ENCODE data around the gene HCN2. TPM values are rescaled to one million over a fixed set of nuclear protein-coding genes. Genes with fewer than 3 reads are reported as not detected.

The HCN2 gene
- total and polyA plus RNA-seq, 9 of the 15 experiments (the other 6 are each of a cell fraction or from before 2014, with no cell fraction given), result 0.29 to 4.2 (median 0.82) TPM; not detected in 2

GRCh38 chr19:662962-663681, 73.4 kb downstream of the HCN2 start, which contains the start of gene RNF126 (continued):
- TF ChIP-seq TCF15 (CRISPR knock-in tag; IDR thresholded peaks at IDR 0.05) (no peak), ARID4B (CRISPR knock-in tag; IDR thresholded peaks at IDR 0.05) (no peak; the same call in 1 of the 2 replicates), ZBTB11 (CRISPR knock-in tag; IDR thresholded peaks at IDR 0.05) (0 out of 6 replicates have a peak, but pooled peaks of 1 of the 3 experiments have one; percentile 37), FOXM1 (IDR thresholded peaks at IDR 0.05; ENCODE audit: low read depth) (no peak), FOXM1 (CRISPR knock-in tag; IDR thresholded peaks at IDR 0.05; ENCODE audit: low read depth) (no peak), ZNF12 (CRISPR knock-in tag; IDR thresholded peaks at IDR 0.05) (no peak), SAFB2 (IDR thresholded peaks at IDR 0.05; ENCODE audit: borderline replicate concordance, low read depth, low read length, severe bottlenecking) (no peak), ZNF140 (CRISPR knock-in tag; IDR thresholded peaks at IDR 0.05) (no peak)
- TF ChIP-seq, protein P1, sequence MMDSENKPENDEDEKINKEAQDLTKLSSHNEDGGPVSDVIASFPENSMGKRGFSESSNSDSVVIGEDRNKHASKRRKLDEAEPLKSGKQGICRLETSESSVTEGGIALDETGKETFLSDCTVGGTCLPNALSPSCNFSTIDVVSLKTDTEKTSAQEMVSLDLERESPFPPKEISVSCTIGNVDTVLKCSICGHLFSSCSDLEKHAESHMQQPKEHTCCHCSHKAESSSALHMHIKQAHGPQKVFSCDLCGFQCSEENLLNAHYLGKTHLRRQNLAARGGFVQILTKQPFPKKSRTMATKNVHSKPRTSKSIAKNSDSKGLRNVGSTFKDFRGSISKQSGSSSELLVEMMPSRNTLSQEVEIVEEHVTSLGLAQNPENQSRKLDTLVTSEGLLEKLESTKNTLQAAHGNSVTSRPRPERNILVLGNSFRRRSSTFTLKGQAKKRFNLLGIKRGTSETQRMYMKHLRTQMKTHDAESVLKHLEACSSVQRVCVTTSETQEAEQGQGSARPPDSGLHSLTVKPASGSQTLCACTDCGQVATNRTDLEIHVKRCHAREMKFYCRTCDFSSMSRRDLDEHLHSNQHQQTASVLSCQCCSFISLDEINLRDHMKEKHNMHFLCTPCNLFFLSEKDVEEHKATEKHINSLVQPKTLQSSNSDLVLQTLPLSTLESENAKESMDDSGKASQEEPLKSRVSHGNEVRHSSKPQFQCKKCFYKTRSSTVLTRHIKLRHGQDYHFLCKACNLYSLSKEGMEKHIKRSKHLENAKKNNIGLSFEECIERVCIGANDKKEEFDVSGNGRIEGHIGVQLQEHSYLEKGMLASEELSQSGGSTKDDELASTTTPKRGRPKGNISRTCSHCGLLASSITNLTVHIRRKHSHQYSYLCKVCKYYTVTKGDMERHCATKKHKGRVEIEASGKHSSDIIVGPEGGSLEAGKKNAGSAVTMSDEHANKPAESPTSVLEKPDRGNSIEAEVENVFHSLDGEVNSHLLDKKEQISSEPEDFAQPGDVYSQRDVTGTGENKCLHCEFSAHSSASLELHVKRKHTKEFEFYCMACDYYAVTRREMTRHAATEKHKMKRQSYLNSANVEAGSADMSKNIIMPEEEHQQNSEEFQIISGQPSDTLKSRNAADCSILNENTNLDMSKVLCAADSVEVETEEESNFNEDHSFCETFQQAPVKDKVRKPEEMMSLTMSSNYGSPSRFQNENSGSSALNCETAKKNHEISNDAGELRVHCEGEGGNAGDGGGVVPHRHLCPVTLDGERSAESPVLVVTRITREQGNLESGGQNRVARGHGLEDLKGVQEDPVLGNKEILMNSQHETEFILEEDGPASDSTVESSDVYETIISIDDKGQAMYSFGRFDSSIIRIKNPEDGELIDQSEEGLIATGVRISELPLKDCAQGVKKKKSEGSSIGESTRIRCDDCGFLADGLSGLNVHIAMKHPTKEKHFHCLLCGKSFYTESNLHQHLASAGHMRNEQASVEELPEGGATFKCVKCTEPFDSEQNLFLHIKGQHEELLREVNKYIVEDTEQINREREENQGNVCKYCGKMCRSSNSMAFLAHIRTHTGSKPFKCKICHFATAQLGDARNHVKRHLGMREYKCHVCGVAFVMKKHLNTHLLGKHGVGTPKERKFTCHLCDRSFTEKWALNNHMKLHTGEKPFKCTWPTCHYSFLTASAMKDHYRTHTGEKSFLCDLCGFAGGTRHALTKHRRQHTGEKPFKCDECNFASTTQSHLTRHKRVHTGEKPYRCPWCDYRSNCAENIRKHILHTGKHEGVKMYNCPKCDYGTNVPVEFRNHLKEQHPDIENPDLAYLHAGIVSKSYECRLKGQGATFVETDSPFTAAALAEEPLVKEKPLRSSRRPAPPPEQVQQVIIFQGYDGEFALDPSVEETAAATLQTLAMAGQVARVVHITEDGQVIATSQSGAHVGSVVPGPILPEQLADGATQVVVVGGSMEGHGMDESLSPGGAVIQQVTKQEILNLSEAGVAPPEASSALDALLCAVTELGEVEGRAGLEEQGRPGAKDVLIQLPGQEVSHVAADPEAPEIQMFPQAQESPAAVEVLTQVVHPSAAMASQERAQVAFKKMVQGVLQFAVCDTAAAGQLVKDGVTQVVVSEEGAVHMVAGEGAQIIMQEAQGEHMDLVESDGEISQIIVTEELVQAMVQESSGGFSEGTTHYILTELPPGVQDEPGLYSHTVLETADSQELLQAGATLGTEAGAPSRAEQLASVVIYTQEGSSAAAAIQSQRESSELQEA (IDR thresholded peaks at IDR 0.05; ENCODE audit: low read depth), result peak; percentile 82
